NT2/D1 (cell line): ENCODE measurements around the gene LUC7L.

Experiments used
- YY1 ChIP-seq: IDR thresholded peaks from 2 replicates; pipeline ENCODE4 v1.6.1; 2011; ENCODE audit not compliant: insufficient read length, insufficient read depth
- ZNF274 ChIP-seq: IDR thresholded peaks from 2 replicates; pipeline ENCODE4 v1.6.1; 2011; ENCODE audit warnings: mild to moderate bottlenecking, low read depth, low read length

DNA sequence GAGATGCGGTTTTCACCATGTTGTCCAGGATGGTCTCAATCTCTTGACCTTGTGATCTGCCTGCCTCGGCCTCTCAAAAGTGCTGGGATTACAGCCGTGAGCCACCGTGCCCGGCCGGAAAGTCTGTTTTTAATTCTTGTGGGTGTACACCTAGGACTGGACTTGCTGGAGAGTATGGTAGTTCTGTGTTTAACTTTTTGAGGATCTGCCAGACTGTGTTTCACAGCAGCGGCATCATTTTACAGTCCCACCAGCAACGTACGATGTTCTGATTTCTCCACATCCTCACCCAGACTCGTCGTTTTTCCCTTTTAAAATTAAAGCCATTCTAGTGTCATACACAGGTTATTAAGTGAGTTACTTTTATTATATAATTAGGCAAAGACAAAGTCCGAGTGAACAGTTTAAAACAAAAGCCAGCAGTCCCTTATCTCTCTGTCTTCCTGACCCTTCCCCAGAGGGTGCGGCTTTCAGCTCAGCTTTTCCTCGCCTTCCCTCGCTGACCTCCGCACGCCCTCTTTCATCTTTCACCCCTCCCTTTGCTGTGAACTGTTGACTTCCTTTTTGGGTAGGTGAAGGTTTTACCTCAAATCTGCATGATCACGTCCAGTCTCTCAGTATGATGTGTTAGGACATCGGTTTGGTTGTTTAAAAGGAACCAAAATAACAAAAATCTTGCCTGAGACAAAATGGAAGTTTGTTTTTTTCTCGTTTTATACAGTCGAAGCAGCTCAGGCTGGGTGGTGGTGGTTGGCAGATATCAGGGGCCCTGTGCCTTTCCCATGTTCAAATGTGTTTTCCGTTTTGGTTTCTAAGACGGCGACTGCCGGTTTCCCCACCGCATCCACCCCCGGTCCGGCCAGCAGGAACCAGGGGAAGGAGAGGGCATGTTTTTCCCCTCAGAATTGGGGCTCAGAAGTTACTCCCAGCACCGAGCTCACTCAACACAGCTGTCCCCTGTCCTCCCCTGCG, 23.4 kb upstream of the LUC7L start:
- no peak for TF ChIP-seq YY1
- no peak for TF ChIP-seq ZNF274
